Fibroblast of villous mesenchyme (primary cell): ENCODE results near the gene CCDC148. TPM values are rescaled to one million over a fixed set of nuclear protein-coding genes. Genes with fewer than 3 reads are reported as not detected.
"Not testable (repeated sequence)": the region's sequence is repeated elsewhere in the genome, so short reads cannot be mapped to it uniquely, and the experiment has no call there.

Experiments
- DNase-seq: peaks from one replicate; pipeline ENCODE4 v3.0.0-alpha.2; 2010; ENCODE audit warnings: low read depth
- H3K4me3 ChIP-seq: 2 replicates; pipeline ENCODE4 v1.5.1; 2011; ENCODE audit warnings: low read depth, mild to moderate bottlenecking, low read length
- CTCF ChIP-seq: IDR thresholded peaks from 2 replicates; pipeline ENCODE4 v1.5.1; 2012; ENCODE audit warnings: low read depth, mild to moderate bottlenecking, low read length; ENCODE audit not compliant: insufficient read depth
- total RNA-seq: library from RNA; depleted of rRNA; stranded (reverse); fragments of >200 nt; gene quantifications from 2 replicates; pipeline ENCODE4 v1.2.3, GENCODE V29; 2012

Gene CCDC148
- total RNA-seq, 1 donor: 2.6 TPM

- TF ChIP-seq CTCF: no peak
- no peak for DNase-seq
- no peak overlapping the region for H3K4me3 ChIP-seq
These were observed 117.0 kb downstream of the CCDC148 start for GRCh38 chr2:158339513-158339912.

- no peak for DNase-seq
- H3K4me3 ChIP-seq: no peak overlapping the region
- TF ChIP-seq CTCF: no peak
These were observed 119.5 kb downstream of the CCDC148 start for GRCh38 chr2:158337018-158337417.

GRCh38 chr2:158331799-158332198 lies 124.8 kb downstream of the CCDC148 start:
- not testable (repeated sequence) for DNase-seq, H3K4me3 ChIP-seq

- no peak overlapping the region for H3K4me3 ChIP-seq
- TF ChIP-seq CTCF: no peak
- no peak for DNase-seq
These were observed 130.7 kb downstream of the CCDC148 start for GRCh38 chr2:158325782-158326340.

- no peak for DNase-seq
- TF ChIP-seq CTCF: no peak
- H3K4me3 ChIP-seq: no peak overlapping the region
These were observed 131.3 kb downstream of the CCDC148 start for GRCh38 chr2:158325031-158325781.

GRCh38 chr2:158323381-158323780 lies 133.2 kb downstream of the CCDC148 start:
- no peak for TF ChIP-seq CTCF
- DNase-seq: no peak
- no peak overlapping the region for H3K4me3 ChIP-seq

GRCh38 chr2:158321264-158321663 lies 135.3 kb downstream of the CCDC148 start:
- H3K4me3 ChIP-seq: no peak overlapping the region
- TF ChIP-seq CTCF: no peak
- peak; percentile 14 for DNase-seq
